Endothelial cell of umbilical vein (primary cell): ENCODE data around the gene ITGAX. TPM values are rescaled to one million over a fixed set of nuclear protein-coding genes. Genes with fewer than 3 reads are reported as not detected.

Experiments used
- BruUV-seq: library from RNA; stranded (reverse); fragments of 400-500 nt; replicated peaks from 2 replicates; lab custom pipeline; 2021; lab: Mats Ljungman, UMichigan
- CTCF ChIA-PET: fragments of 300-600, 350-600 bp; sonication (Branson Sonifier 250); formaldehyde crosslinking; loops from one replicate; lab custom pipeline; 2021; ENCODE audit warnings: antibody characterized with exemption, inconsistent platforms; lab: Charles Lee
- POLR2A ChIA-PET: fragments of 300-600, 350-600 bp; sonication (Branson Sonifier 250); formaldehyde crosslinking; loops from one replicate; lab custom pipeline; 2021; ENCODE audit warnings: antibody characterized with exemption, inconsistent platforms; lab: Charles Lee
- DNase-seq: peaks from one replicate; pipeline ENCODE4 v3.0.0-alpha.2; 2011; ENCODE audit warnings: low read depth, low spot score
- FAIRE-seq: peaks from 2 replicates; lab custom pipeline; 2011; peaks lifted over from hg19 to GRCh38; lab: Jason Lieb, UNC
- H2AFZ ChIP-seq: 2 replicates; pipeline ENCODE4 v1.6.0; 2012; ENCODE audit warnings: low read depth, low read length, control low read depth, inconsistent platforms
- H3K27ac ChIP-seq: 2 replicates; pipeline ENCODE4 v1.5.1; 2011; ENCODE audit warnings: low read depth, mild to moderate bottlenecking, control low read depth, low read length, moderate library complexity; ENCODE audit not compliant: insufficient read depth
- H3K27me3 ChIP-seq, 2 experiments: 2 replicates each; pipeline versions ENCODE4 v1.6.0 to v1.6.1; 2011; ENCODE audit warnings: low read length in 2 of 2, mixed read lengths in 1 of 2; ENCODE audit not compliant: control insufficient read depth in 2 of 2, insufficient read depth in 2 of 2
- H3K36me3 ChIP-seq, 2 experiments: 2 replicates in 1 of 2; 3 replicates in 1 of 2; pipeline ENCODE4 v1.5.1; 2011; ENCODE audit warnings: low read length in 2 of 2, mild to moderate bottlenecking in 1 of 2, moderate library complexity in 1 of 2; ENCODE audit not compliant: control insufficient read depth in 2 of 2, insufficient read depth in 2 of 2; ENCODE audit errors: extremely low read depth in 1 of 2
- H3K4me1 ChIP-seq: 3 replicates; pipeline ENCODE4 v1.5.1; 2011; ENCODE audit warnings: mild to moderate bottlenecking, low read length; ENCODE audit not compliant: control insufficient read depth, insufficient read depth; ENCODE audit errors: extremely low read depth
- H3K4me2 ChIP-seq: 2 replicates; pipeline ENCODE4 v1.6.1; 2011; ENCODE audit warnings: low read length, control low read depth, mixed read lengths; ENCODE audit not compliant: insufficient read depth
- H3K4me3 ChIP-seq, 3 experiments: fragments of 200-600 bp in 1 of 3; sonication (generic), shearing (Covaris generic) in 1 of 3; replicated peaks in 1 of 3; 2 replicates each; pipeline ENCODE4 v1.5.1; 2011 to 2016; ENCODE audit warnings: control low read depth in 3 of 3, low read length in 3 of 3, mild to moderate bottlenecking in 2 of 3, inconsistent platforms in 1 of 3, low read depth in 1 of 3, moderate library complexity in 1 of 3; ENCODE audit not compliant: insufficient read depth in 1 of 3
- H3K79me2 ChIP-seq: 2 replicates; pipeline ENCODE4 v1.6.0; 2012; ENCODE audit warnings: low read length, inconsistent platforms; ENCODE audit not compliant: control insufficient read depth, insufficient read depth
- H3K9ac ChIP-seq: replicated peaks from 2 replicates; pipeline ENCODE3; 2011; ENCODE audit warnings: low read length, control low read depth; ENCODE audit not compliant: insufficient read depth; ENCODE audit errors: extremely low read depth
- H3K9me1 ChIP-seq: replicated peaks from 3 replicates; pipeline ENCODE4 v1.6.0; 2011; ENCODE audit warnings: mild to moderate bottlenecking, low read length; ENCODE audit not compliant: control insufficient read depth, insufficient read depth; ENCODE audit errors: extremely low read depth
- H3K9me3 ChIP-seq: replicated peaks from 2 replicates; pipeline ENCODE4 v1.5.1; 2012; ENCODE audit warnings: low read length, inconsistent platforms; ENCODE audit not compliant: control insufficient read depth, insufficient read depth
- H4K20me1 ChIP-seq: replicated peaks from 2 replicates; pipeline ENCODE3; 2011; ENCODE audit warnings: mild to moderate bottlenecking, low read length; ENCODE audit not compliant: control insufficient read depth, insufficient read depth; ENCODE audit errors: extremely low read depth
- GATA2 ChIP-seq: IDR thresholded peaks from 2 replicates; pipeline ENCODE4 v1.7.0; 2011; ENCODE audit warnings: low read depth, mild to moderate bottlenecking, moderate library complexity, mixed read lengths, low read length; ENCODE audit not compliant: insufficient read length, insufficient read depth
- JUN ChIP-seq: IDR thresholded peaks from 2 replicates; pipeline ENCODE4 v1.6.1; 2011; ENCODE audit warnings: borderline replicate concordance, low read depth; ENCODE audit not compliant: insufficient read length, insufficient read depth
- MAX ChIP-seq: IDR thresholded peaks from 2 replicates; pipeline ENCODE4 v1.6.1; 2011; ENCODE audit not compliant: insufficient read depth, insufficient read length
- MYC ChIP-seq: IDR thresholded peaks from one replicate; pipeline ENCODE4 v1.6.1; 2011; ENCODE audit warnings: mild to moderate bottlenecking, low read depth, low read length
- POLR2A ChIP-seq: IDR thresholded peaks from 2 replicates; pipeline ENCODE4 v1.6.1; 2012; ENCODE audit warnings: low read depth, mild to moderate bottlenecking, control low read depth, low read length
- POLR2AphosphoS5 ChIP-seq: IDR thresholded peaks from 2 replicates; pipeline ENCODE4 v1.6.1; 2012; ENCODE audit warnings: low read depth, mild to moderate bottlenecking, control low read depth, low read length, moderate library complexity; ENCODE audit not compliant: insufficient read depth
- dilution Hi-C: fragments of 300-500 bp; cut with MboI; formaldehyde crosslinking; loops from one replicate; pipeline ENCODE4 v1.15.0; 2019; ENCODE audit warnings: low sequenced_read_pairs; ENCODE audit not compliant: extremely low pct_ligation_motif_present
- intact Hi-C: fragments of 100-400 bp; cut with micrococcal nuclease; formaldehyde crosslinking; loops from one replicate; pipeline ENCODE4 v1.10.0; 2022
- polyA plus RNA-seq, 4 experiments: library from polyadenylated mRNA; depleted of rRNA in 3 of 4; stranded (reverse) in 3 of 4; unstranded in 1 of 4; fragments of >200 nt; gene quantifications; 2 replicates each; pipeline versions ENCODE4 v1.2.1 to v1.2.3, GENCODE V29; 2011 to 2012; ENCODE audit warnings: missing spikeins in 1 of 4
- total RNA-seq: library from RNA; stranded (reverse); gene quantifications from 2 replicates; pipeline ENCODE4 v1.2.3, GENCODE V29; 2021

The ITGAX gene
- total and polyA plus RNA-seq, 2 donors (not counting 3 experiments of a cell fraction or from before 2014, with no cell fraction given), result 0.18 to 1.4 TPM

GRCh38 chr16:31355431-31356100 lies 590 bp downstream of the ITGAX start:
- no peaks in the 10 kb centered on the region for H4K20me1 ChIP-seq
- peak overlapping the region; percentile 21 for H2AFZ ChIP-seq
- DNase-seq, result no peak
- no peaks in the 10 kb centered on the region for H3K27me3 ChIP-seq
- no peak overlapping the region for H3K9ac ChIP-seq
- FAIRE-seq, result no peak
- H3K4me2 ChIP-seq, result no peak overlapping the region
- ChIA-PET POLR2A (no interaction called here), CTCF (interaction anchor here (1.6 kb wide), 1 partner anchor 34 kb away, joined by 3 read pairs; no protein-coding TSS in a partner anchor)
- dilution Hi-C loops, result no loop called here
- intact Hi-C loops, result no loop called here
- BruUV-seq, result no TSS peak
- H3K9me3 ChIP-seq, result no peaks in the 10 kb centered on the region
- H3K4me3 ChIP-seq, result no peak overlapping the region
- H3K79me2 ChIP-seq, result no peaks in the 10 kb centered on the region
- H3K27ac ChIP-seq, result no peak overlapping the region
- H3K4me1 ChIP-seq, result peaks cover 4% of the 10 kb centered on the region
- no peak for TF ChIP-seq POLR2AphosphoS5
- no peak for TF ChIP-seq JUN
- TF ChIP-seq MYC, result no peak
- no peak for TF ChIP-seq POLR2A
- no peak for TF ChIP-seq MAX
- TF ChIP-seq GATA2, result no peak
- no peaks in the 10 kb centered on the region for H3K9me1 ChIP-seq
- no peaks in the 10 kb centered on the region for H3K36me3 ChIP-seq
